OCI-M2 (cell line): ENCODE results near the gene GABRA5.

Source experiments
- DNase-seq: peaks from one replicate; lab custom pipeline; 2025; ENCODE audit not compliant: unreplicated experiment; lab: John Stamatoyannopoulos, UW

Gene GABRA5

GRCh38 chr15:26921433-26921832 lies 54.6 kb downstream of the GABRA5 start:
- no peak for DNase-seq

DNA sequence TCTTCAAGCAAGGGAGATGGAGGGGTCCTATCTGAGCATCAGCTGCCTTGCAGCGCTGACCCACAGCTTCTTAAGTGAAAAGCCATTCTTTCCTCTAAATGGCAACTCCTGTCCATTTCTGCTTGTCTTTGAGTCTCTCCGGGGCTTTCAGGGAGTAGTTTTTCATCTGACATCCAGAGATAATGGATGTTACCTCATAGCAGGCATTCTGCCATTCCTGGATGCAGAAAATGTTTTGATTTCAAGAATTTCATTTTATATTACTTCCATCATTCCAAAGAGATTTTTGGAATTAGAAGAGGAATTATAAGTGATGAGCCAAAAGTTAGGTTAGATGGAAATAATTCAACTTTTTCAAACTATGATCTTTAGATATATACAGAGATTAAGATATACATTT lies 59.2 kb downstream of the GABRA5 start:
- DNase-seq: no peak

- DNase-seq: no peak
These were observed 61.2 kb downstream of the GABRA5 start for GRCh38 chr15:26928051-26928450.

GRCh38 chr15:26929588-26929987 lies 62.7 kb downstream of the GABRA5 start:
- DNase-seq: no peak

DNA sequence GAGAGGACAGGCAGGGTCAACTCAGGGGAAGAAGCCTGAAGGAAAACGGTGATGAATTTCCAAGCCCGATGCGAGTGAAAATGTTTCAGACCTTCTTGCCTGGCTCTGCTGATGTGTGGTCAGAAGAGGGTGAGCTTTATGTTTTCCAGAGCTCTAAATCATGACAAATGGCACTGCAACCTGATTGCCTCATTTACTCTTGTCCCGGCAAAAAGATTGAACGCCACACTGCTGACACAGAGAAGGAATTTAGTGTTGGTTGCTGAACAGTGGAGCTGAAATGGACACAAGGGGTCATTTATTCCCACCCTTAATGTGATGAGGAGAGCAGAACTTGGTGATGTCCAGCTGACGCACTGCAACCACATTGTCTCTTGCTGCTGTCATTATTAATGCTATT lies 68.0 kb downstream of the GABRA5 start:
- DNase-seq: no peak

- DNase-seq: no peak
These were observed 68.5 kb downstream of the GABRA5 start for GRCh38 chr15:26935322-26935721.

- no peak for DNase-seq
These were observed 69.6 kb downstream of the GABRA5 start for GRCh38 chr15:26936502-26936901.

DNA sequence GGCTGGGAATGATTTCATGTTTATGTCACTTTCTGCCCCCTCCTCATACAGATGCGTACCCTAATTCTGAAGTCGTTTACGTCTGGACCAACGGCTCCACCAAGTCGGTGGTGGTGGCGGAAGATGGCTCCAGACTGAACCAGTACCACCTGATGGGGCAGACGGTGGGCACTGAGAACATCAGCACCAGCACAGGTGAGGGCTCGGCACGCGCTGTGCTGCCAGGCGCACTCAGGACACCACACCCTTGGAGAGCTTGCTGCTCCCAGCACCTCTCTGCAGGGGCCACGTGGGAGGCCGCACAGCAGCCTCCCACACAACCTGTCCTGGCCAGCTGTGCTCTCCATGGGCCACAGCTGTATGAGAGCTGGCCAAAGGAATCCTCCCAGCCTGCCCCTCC lies 70.3 kb downstream of the GABRA5 start:
- DNase-seq: no peak

DNA sequence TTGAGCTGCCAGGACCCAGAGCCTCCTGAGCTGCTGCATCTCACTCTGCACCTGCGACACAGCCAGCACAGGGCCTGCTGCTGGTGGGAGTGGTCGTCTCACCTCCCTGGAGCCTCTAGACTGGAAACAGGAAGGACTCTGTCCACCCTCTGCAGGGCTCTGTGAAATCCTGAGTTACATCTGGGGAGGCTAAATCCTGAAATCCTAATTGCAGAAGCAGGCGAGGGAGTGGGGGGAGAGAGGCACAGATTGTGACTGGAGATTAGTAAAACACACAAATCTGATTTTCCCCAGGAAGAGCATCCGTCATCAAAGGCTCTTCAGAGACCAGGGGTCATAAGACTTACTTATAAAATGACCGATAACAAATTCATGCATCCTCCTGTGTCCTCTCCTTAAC lies 72.5 kb downstream of the GABRA5 start:
- DNase-seq: no peak

- DNase-seq: no peak
These were observed 74.6 kb downstream of the GABRA5 start for GRCh38 chr15:26941489-26941888.

DNA sequence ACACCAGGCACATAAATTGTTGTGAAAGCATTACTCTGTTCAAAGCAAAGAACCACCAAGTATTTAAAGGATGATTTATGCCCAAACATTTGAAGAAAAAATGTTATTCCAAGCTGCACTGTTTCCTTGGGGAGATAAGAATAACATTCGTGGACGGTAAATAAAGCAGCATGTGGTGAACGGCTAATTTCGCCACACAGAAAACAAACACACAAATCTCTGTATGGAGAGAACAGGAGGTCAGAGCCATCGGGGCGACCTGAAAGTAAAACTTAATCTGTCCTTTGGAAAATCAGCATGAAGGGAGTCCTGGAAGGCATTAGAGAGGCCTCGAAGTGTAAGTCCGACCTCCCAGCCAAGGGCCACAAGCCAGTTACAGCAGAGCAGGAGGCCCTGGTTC lies 77.0 kb downstream of the GABRA5 start:
- no peak for DNase-seq

DNA sequence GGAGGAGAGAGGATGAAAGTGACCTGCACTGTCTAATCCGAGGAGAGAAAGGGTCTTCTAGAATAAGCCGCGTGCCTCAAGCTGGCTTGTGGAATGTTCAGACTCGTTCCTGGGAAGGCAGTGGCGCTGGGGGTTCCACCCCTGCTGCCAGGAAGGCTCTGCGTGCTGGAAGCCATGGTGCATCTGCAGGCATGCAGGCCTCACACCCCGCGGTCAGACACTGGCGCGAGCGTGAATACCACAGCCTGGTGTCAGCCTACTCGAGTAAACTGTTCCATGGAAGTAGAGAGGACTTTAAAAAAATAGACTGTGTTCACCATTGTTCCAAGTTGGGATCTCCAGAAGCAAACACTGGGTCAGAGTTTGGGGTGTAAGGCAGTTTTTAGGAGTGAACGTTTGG lies 78.2 kb downstream of the GABRA5 start:
- DNase-seq: no peak

DNA sequence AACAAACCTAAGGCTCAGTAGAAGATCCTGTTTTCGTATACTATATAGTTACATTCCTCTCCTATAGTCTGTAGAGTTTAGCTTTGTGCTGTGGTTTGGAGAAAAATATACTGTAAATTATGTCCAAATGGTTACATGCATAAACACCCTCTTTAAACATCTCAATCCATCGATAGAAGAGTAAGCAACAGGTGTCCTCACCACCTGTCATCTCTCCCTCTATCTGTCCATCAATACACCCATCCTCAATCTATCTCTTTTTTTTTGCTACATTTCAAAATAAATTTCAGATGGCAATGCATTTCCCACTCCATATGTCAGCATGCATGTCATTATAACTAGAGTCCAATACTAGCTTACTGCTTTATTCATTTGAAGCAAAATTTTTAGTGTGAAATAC lies 83.1 kb downstream of the GABRA5 start:
- DNase-seq: no peak

DNA sequence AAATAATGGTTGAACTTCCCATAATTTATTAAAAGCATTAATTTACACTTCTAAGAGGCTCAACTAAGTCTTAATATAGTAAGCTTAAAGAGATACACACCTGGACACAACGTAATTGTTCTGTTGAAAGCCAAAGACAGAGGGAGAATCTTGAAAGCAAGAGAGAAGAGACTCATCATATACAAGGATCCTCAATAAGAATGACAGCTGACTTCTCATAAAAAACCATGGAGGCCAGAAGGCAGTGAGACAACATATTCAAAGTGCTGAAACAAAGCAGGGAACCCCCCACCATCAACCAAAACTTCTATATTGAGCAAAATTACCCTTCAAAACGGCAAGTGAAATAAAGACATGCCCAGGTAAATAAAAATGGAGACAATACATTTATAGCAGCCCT lies 87.5 kb downstream of the GABRA5 start:
- DNase-seq: no peak

DNA sequence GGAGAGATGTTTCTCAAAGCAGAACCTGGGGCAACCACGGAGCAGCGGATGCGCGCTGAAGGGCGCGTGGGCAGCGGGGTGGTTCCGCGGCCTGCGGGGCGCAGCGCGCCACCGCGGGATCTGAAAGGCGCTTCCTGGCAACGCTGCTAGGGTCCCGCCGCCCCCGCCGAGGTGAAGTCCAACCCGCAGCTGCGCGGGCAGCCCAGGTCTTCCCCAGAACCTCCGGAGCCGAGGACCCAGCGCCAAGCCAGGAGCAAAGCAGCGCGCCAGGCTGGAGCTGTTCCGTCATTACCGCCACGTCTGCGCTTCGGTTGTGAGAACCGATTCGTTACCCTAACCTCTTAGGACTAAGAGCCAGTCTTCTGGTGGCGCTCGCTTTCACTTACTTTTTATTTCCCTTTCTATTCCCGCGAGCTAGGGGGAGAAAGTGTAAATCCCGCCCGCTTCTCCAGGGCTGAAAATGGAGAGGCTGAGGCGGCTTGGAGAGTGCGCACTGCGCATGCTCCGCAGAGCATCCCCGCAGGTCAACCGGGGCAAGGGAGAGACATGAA lies 100.9 kb downstream of the GABRA5 start:
- DNase-seq: no peak

DNA sequence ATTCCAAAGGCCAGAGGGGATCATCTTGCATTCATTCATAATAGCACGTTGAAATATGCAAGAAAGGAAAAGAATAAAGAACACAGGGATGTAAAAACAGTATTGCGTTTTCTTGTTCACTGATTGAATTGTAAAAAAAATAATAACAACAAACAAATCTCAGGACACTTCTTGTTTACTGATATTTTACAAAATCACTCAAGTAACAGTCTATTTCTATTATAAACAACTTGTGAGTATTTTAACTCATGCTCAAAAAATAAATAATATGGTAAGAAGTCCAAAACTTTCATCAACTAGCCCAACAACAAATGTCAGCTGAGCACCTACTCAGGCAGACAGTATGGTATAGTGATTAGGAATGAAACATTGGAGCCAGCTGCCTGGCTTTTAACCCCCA lies 101.9 kb downstream of the GABRA5 start:
- DNase-seq: no peak

- no peak for DNase-seq
These were observed 103.9 kb downstream of the GABRA5 start, which contains the start of gene GABRG3 for GRCh38 chr15:26970712-26971210. GABRG3 (plus strand) TSS chr15:26971181.

DNA sequence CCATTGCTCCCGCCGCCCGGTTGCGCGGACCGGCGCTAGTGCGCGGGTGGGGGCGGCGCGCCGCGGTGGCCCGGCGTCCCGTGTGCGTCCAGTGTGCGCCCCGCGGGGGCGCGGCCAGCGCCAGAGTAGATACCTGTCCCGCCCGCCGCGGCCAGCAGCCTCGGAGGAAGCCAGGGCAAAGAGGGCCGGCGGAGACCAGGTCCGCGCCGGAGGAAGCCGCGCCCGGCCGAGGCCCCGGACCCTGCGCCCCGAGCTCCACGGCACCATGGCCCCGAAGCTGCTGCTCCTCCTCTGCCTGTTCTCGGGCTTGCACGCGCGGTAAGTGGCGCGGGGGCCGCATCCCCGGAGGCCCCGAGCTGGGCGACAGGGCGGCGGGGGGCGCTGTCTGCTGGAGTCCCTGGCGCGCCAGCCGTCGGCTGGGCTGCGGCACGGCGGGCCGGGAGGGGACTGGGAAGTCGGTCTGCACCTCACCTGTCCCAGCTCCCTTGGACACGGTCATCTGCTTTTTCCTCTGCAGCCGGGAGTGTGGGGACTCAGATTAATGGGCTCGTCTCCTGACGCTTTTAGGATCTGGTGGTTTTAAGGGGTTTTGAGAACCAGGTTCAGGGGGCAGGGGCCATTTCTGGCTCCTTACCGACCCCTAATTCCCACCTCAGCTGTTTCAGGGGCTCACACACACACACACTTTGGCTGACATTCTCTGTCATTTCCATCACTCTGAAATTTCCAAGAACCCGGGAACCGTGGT lies 104.6 kb downstream of the GABRA5 start:
- no peak for DNase-seq

- no peak for DNase-seq
These were observed 105.8 kb downstream of the GABRA5 start for GRCh38 chr15:26972636-26973035.

DNA sequence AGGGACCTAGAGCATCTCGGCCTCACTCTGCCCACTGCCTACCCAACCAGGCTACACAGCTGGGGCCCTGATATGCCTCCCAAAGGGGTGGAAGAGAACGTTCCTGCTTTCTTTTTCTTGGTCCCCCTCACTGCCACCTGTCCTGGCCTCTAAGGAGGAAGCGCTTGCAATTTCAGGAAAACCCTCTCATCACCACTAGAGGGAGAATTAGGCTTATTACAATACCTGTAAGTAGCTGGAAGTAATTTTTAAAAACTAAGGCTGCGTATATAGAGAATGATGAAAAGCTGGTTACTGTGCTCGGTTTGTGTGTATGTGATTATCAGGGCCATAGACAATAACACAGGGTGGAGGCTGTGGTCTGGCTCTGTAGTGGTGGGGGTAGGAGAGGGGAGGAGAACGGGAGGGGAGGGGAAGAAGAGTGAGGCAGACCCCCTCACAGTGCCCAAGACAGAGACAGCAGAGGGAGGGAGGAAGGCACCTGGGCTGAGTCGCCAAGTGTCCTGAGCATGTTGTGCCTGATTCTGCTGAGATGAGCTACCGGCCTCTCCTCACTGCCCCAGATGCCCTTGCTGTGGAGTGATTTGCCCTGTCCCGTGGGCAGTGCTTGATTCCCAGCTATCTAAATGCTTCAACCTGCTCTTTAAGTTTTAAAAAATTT lies 107.4 kb downstream of the GABRA5 start:
- no peak for DNase-seq

DNA sequence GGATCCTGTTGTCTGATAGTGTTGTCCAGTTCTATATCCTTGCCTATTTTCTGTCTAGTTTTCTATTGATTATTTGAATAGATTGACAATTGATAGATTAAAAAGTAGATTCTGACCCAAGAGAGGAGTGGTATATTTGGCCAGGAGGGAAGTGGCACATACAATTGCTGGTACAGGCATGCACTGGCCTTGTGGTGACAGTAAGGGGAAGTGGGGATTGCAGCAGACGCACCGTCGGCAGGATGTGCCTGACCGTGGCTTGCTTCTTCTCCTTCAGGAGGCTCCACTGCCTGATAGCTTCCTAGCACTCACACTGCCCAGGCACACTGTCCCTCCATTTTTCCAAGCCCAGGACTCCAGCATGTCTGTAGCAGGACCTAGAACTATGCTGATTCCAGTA lies 114.6 kb downstream of the GABRA5 start:
- no peak for DNase-seq

GRCh38 chr15:26983822-26984221 lies 117.0 kb downstream of the GABRA5 start:
- DNase-seq: no peak
